ENCODE measurements around the gene S1PR3. TPM values are rescaled to one million over a fixed set of nuclear protein-coding genes. Genes with fewer than 3 reads are reported as not detected.

The S1PR3 gene
- total and polyA plus RNA-seq, 9 donors: 1.9 to 18.5 (median 5.9) TPM

- Histone ChIP-seq H3K27me3 (no peaks in the 10 kb centered on the region), H3K9me3 (no peaks in the 10 kb centered on the region), H3K36me3 (no peaks in the 10 kb centered on the region), H3K4me3 (no peak overlapping the region), H3K27ac (no peak overlapping the region), H3K4me1 (ENCODE audit: insufficient read depth) (peaks cover 12% of the 10 kb centered on the region)
- 80 to 97% (median 96%) methylated on average over 4 of the region's 4 CpGs for WGBS, 3 donors
- DNase-seq: no peak
- TF ChIP-seq CTCF (IDR thresholded peaks at IDR 0.05) (no peak), POLR2A (IDR thresholded peaks at IDR 0.05) (no peak), EP300 (IDR thresholded peaks at IDR 0.05) (no peak)
- intact Hi-C loops (cut with DNase I): loop anchor here in 1 of 4 donors (5.0 kb wide), 1 partner anchor 395 kb away; no protein-coding TSS in a partner anchor
Measured at GRCh38 chr9:88996921-88997235, 5.6 kb downstream of the S1PR3 start.

GRCh38 chr9:88997646-88998045, 6.4 kb downstream of the S1PR3 start:
- TF ChIP-seq CTCF (IDR thresholded peaks at IDR 0.05): no peak
- no peak for TF ChIP-seq POLR2A (IDR thresholded peaks at IDR 0.05)
- TF ChIP-seq EP300 (IDR thresholded peaks at IDR 0.05): no peak
- Histone ChIP-seq H3K36me3 (no peaks in the 10 kb centered on the region), H3K4me3 (no peak overlapping the region), H3K4me1 (ENCODE audit: insufficient read depth) (peaks cover 12% of the 10 kb centered on the region), H3K9me3 (no peaks in the 10 kb centered on the region), H3K27me3 (no peaks in the 10 kb centered on the region), H3K27ac (no peak overlapping the region)
- intact Hi-C loops (cut with DNase I): loop anchor here in 1 of 4 donors (5.0 kb wide), 1 partner anchor 395 kb away; no protein-coding TSS in a partner anchor
- no peak for DNase-seq
- WGBS, 3 donors: 86 to 88% (median 87%) methylated on average over 8 of the region's 8 CpGs

GRCh38 chr9:88998503-88998902, 7.2 kb downstream of the S1PR3 start:
- WGBS, 3 donors: 43 to 69% (median 65%) methylated on average over 2 of the region's 2 CpGs
- Histone ChIP-seq H3K4me1 (ENCODE audit: insufficient read depth) (peaks cover 12% of the 10 kb centered on the region), H3K27me3 (no peaks in the 10 kb centered on the region), H3K27ac (no peak overlapping the region), H3K9me3 (no peaks in the 10 kb centered on the region), H3K36me3 (no peaks in the 10 kb centered on the region), H3K4me3 (no peak overlapping the region)
- DNase-seq: no peak
- intact Hi-C loops (cut with DNase I): loop anchor here in 1 of 4 donors (5.0 kb wide), 1 partner anchor 396 kb away; no protein-coding TSS in a partner anchor
- TF ChIP-seq POLR2A (IDR thresholded peaks at IDR 0.05): no peak
- no peak for TF ChIP-seq CTCF (IDR thresholded peaks at IDR 0.05)
- no peak for TF ChIP-seq EP300 (IDR thresholded peaks at IDR 0.05)

- DNase-seq: peak in 4 of 5 donors; percentile 54 to 65 (median 57)
- TF ChIP-seq POLR2A (IDR thresholded peaks at IDR 0.05) (no peak), CTCF (IDR thresholded peaks at IDR 0.05) (no peak), EP300 (IDR thresholded peaks at IDR 0.05) (peak; percentile 70)
- 52 to 56% (median 55%) methylated on average over 7 to 9 of the region's 9 CpGs for WGBS, 3 donors
Measured at GRCh38 chr9:88998911-88999310, 7.6 kb downstream of the S1PR3 start.

More at GRCh38 chr9:88998911-88999310, 7.6 kb downstream of the S1PR3 start:
- Histone ChIP-seq H3K36me3 (no peaks in the 10 kb centered on the region), H3K27ac (no peak overlapping the region), H3K27me3 (no peaks in the 10 kb centered on the region), H3K9me3 (no peaks in the 10 kb centered on the region), H3K4me1 (ENCODE audit: insufficient read depth) (peaks cover 11% of the 10 kb centered on the region), H3K4me3 (no peak overlapping the region)
- intact Hi-C loops (cut with DNase I): loop anchor here in 1 of 4 donors (5.0 kb wide), 1 partner anchor 397 kb away; no protein-coding TSS in a partner anchor

Data from ovary (tissue), 9 donors.